Astrocyte of the cerebellum (primary cell): Measurements from ENCODE around the gene NBL1.
A peak's percentile ranks its signal among the peaks of the same experiment; 100 is the strongest.
"Not testable (repeated sequence)": the region's sequence is repeated elsewhere in the genome, so short reads cannot be mapped to it uniquely, and the experiment has no call there.

Source experiments
- DNase-seq: peaks from one replicate; pipeline ENCODE4 v3.0.0-alpha.2; 2011; ENCODE audit warnings: low read depth
- H3K4me3 ChIP-seq: 2 replicates; pipeline ENCODE4 v1.5.1; 2011; ENCODE audit warnings: mild to moderate bottlenecking, low read depth, low read length, moderate library complexity
- in situ Hi-C: cut with HindIII; loops from 2 replicates; pipeline ENCODE4 v1.10.0; 2017; ENCODE audit warnings: low sequenced_read_pairs
- TF ChIP-seq, protein P1 (sequence below): IDR thresholded peaks from 2 replicates; pipeline ENCODE4 v1.5.1; 2012; ENCODE audit warnings: low read length, low read depth, moderate library complexity, mild to moderate bottlenecking; ENCODE audit errors: missing control alignments

The NBL1 gene

DNA sequence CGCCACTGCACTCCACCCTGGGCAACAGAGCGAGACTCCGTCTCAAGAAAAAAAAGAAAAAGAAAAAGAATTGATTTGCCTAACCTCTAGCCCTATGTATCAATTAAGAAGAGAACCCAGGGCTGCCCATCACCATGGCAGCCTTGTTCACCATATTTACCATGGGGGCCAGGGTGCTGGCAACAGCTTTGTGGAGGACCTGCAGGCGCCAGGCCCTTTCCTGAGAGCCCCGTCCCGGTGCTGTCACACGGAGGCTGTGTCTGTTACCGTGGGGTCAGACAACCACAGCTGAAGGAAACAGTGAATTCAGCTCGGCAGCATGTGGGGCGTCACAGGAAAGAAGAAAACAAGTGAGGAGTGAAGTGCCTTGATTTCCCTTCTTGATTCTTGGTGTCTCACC, 6.5 kb upstream of the NBL1 start:
- H3K4me3 ChIP-seq: no peak overlapping the region
- DNase-seq: no peak
- in situ Hi-C loops: loop anchor here (10.0 kb wide), 1 partner anchor 153 kb away; the partner anchor contains the start of gene CAPZB
- TF ChIP-seq, protein P1, sequence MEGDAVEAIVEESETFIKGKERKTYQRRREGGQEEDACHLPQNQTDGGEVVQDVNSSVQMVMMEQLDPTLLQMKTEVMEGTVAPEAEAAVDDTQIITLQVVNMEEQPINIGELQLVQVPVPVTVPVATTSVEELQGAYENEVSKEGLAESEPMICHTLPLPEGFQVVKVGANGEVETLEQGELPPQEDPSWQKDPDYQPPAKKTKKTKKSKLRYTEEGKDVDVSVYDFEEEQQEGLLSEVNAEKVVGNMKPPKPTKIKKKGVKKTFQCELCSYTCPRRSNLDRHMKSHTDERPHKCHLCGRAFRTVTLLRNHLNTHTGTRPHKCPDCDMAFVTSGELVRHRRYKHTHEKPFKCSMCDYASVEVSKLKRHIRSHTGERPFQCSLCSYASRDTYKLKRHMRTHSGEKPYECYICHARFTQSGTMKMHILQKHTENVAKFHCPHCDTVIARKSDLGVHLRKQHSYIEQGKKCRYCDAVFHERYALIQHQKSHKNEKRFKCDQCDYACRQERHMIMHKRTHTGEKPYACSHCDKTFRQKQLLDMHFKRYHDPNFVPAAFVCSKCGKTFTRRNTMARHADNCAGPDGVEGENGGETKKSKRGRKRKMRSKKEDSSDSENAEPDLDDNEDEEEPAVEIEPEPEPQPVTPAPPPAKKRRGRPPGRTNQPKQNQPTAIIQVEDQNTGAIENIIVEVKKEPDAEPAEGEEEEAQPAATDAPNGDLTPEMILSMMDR: no peak

DNA sequence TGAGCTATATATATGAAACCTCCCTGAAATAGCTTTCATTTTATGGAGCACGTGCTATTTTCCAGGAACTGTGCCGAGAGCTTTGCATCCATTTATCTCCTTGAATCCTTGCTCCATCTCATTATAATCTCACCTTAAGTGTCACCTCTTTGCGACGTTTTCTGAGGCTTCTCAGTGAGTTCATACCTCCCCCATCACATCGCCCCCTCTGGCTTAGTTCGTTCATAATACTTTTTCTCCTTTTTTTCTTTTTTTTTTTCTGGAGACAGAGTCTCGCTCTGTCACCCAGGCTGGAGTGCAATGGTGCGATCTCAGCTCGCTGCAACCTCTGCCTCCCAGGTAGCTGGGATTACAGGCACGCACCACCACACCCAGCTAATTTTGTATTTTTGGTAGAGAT, 4.9 kb upstream of the NBL1 start:
- in situ Hi-C loops: loop anchor here (10.0 kb wide), 1 partner anchor 154 kb away; the partner anchor contains the start of gene CAPZB
- not testable (repeated sequence) for H3K4me3 ChIP-seq, DNase-seq

DNA sequence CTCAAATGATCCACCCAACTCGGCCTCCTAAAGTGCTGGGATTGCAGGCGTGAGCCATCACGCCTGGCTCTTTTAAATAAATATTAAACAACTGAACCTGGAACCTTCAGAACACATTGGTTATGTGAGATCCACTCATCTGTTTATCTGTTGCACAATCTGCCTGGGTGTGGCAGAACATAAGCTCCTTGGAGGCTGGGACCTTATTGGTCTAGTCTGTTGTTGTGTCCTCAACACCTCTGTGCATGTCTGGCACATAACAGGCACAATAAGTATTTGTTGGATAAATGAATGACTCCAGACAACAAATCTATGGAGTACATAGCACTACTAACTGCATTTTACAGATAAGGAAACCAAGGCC, 4.1 kb upstream of the NBL1 start:
- in situ Hi-C loops: loop anchor here (10.0 kb wide), 1 partner anchor 155 kb away; the partner anchor contains the start of gene CAPZB
- no peak overlapping the region for H3K4me3 ChIP-seq
- no peak for DNase-seq
- TF ChIP-seq, protein P1: no peak

DNA sequence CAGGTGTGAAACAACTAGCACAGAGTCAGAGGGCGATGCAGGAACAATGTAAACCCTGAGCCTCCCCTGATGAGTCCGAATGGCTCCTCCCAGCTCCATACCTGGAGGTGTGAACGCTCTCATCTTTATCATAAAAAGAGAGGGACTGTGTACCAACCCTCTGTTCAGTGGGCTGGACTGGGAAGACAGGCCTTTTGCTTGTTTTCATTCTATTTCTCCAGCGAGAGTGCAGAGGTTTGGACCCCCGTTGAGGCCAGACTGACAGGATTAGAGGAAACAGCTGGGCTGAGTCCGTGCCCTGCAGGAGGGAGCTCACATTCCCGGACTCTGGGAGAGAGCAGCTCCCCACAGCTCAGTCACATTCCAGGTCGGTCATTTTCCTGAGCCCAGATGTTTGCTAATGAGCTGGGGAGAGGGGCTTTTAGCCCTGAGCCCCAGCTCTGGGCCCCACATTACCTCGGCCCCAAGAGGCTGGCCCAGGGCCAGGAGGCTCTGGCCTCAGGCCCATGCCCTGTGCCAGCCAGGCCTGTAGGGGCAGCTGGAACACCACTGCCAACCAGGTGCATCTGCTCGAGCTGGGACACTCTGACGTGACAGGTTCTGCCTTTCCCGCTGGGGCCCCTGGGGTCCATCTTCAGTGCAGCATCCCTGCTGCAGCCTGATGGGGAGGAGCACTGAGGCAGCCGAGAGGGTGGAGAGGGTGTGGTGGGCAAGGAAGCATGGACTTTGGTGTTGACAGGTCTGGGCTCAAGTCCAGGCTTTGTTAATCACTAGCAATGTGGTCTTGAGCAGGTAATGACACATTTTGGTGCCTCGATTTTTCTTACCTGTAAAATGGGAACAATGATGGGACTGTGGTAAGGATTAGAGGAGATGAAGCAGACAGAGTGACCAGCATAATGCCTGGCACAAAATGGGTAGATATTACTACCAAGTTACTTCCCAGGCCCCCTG, 3.5 kb upstream of the NBL1 start:
- in situ Hi-C loops: no loop called here
- TF ChIP-seq, protein P1: no peak
- peak; percentile 66 for DNase-seq
- H3K4me3 ChIP-seq: no peak overlapping the region

DNA sequence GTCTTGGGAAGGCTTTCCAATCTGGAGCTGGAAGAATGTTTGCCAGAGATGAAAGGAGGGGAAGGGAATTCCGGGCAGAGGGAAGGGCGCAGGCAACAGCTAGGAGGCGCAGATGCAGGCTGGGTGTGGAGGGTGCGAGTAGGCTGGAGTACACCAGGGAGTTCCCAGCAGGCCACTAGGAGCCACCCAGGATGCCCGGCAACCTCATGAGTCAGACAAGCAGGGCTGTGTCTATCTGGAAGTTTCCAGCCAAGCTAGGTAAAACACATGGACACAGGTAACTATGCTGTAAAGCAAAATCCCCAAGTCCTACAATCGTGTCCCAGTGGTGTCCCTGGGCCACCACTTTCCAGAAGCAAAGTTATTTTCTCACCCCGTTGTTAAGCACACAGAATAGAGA, 990 bp upstream of the NBL1 start:
- in situ Hi-C loops: no loop called here
- H3K4me3 ChIP-seq: peak overlapping the region; percentile 64
- TF ChIP-seq, protein P1: no peak
- no peak for DNase-seq

DNA sequence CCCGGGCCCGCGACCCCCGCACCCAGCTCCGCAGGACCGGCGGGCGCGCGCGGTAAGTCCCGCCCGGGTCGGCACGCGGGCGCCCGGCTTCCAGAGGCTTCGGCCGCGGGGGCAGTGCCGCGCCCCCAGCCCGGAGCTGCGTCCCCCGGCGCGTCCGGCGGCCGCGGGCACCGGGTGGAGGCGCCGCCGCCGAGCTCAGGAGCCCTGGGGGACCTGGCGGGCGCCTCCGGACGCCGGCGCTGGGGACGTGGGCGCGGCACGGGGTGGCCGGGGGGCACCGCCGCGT, 227 bp downstream of the NBL1 start:
- in situ Hi-C loops: no loop called here
- TF ChIP-seq, protein P1: no peak
- no peak for DNase-seq
- peak overlapping the region; percentile 64 for H3K4me3 ChIP-seq

DNA sequence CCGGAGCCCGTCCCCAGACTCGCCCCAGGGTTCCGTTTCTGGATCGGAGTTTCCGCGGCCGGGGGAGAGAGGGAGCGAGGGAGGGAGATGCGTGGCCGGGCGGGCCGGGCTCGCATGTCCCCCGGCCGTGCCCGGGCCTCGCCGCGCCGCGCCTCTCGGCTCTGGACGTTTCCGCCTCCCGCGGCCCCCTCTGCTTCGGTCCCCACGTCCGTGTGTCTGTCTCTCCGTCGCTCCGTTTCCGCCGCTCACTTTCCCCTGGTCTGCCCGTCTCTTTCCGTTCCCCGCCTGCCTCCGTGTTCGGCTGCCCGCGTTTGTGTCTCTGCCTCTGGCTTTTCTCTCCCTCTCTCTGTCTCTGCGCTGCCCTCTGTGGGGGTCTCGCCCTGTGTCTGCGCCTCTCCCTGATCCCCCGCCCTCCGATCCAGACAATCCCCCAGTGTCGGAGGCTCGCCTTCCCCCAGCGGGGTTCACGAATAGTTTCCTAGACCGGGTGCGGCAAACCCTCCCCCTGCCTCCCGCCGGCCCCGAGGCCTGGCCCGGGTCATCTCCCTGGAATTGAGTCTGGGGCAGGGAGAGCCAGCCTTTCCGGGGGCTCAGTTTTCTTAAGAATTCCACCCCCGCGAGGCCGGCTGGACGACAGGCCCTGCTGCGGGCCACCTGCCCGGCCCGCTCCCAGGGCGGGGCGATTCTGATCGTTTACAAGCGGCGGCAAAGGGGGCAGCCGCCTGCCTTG, 735 bp downstream of the NBL1 start:
- H3K4me3 ChIP-seq: peak overlapping the region; percentile 64
- in situ Hi-C loops: no loop called here
- no peak for DNase-seq
- TF ChIP-seq, protein P1: no peak
